ENCODE data around the gene DUS1L. TPM values are rescaled to one million over a fixed set of nuclear protein-coding genes. Genes with fewer than 3 reads are reported as not detected.

Gene DUS1L
- total and polyA plus RNA-seq, 2 experiments from 2014 or later: 66.0 to 122 TPM

DNA sequence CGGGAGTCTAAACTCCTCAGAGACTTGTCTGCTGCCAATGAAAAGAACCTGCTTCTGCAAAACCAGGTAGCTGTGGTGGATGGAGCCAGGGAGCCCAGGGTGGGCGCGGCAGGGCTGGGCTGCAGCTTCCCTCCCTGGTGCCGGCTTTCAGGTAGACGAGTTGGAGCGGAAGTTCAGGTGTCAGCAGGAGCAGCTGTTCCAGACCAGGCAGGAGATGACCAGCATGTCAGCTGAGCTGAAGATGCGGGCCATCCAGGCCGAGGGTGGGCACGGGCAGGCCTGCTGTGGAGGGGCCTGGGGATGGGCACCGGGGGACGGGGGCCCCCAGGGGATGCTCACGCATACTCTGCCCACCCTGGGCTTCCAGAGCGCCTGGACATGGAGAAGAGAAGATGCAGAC is 37.4 kb downstream of the DUS1L start:
- no peak for ATAC-seq
- DNase-seq (ENCODE audit: low spot score): no peak
- peaks cover 17% of the 10 kb centered on the region for H3K27me3 Mint-ChIP-seq (ENCODE audit: insufficient read depth, low read depth, poor library complexity)
- Histone ChIP-seq H3K27ac (ENCODE audit: low read depth) (no peak overlapping the region), H3K79me2 (replicated peaks; ENCODE audit: insufficient read depth) (peaks cover 8% of the 10 kb centered on the region; the same call in 1 of the 2 replicates), H3K4me1 (ENCODE audit: insufficient read depth) (peaks cover 6% of the 10 kb centered on the region; the same call in 1 of the 2 replicates), H3K4me2 (no peak overlapping the region), H3K27me3 (ENCODE audit: insufficient read depth) (no peaks in the 10 kb centered on the region), H4K20me1 (replicated peaks; ENCODE audit: insufficient read depth) (no peaks in the 10 kb centered on the region), H3F3A (replicated peaks; ENCODE audit: low read depth) (peaks cover 15% of the 10 kb centered on the region), H3K36me3 (ENCODE audit: insufficient read depth) (no peaks in the 10 kb centered on the region), H3K4me3 (no peak overlapping the region), H3K9me2 (ENCODE audit: insufficient read depth) (no peaks in the 10 kb centered on the region), H2AFZ (no peak overlapping the region)
- no peak for TF ChIP-seq CREB1 (CRISPR knock-in tag; IDR thresholded peaks at IDR 0.05; ENCODE audit: low read depth)
- no peak for TF ChIP-seq NANOG (IDR thresholded peaks at IDR 0.05; ENCODE audit: borderline replicate concordance)
- no peak for TF ChIP-seq ZNF462 (CRISPR knock-in tag; IDR thresholded peaks at IDR 0.05)
- TF ChIP-seq ETS1 (IDR thresholded peaks at IDR 0.05): no peak
- no peak for TF ChIP-seq STAT1 (IDR thresholded peaks at IDR 0.05; ENCODE audit: unreplicated experiment)
- no peak for TF ChIP-seq JUNB (IDR thresholded peaks at IDR 0.05; ENCODE audit: unreplicated experiment)
- TF ChIP-seq CTCF (conservative IDR thresholded peaks at IDR 0.05; ENCODE audit: low read depth in 2 of 2): no peak
- TF ChIP-seq ZNF114 (CRISPR knock-in tag; IDR thresholded peaks at IDR 0.05): no peak
- no peak for TF ChIP-seq EZH2 (IDR thresholded peaks at IDR 0.05; ENCODE audit: low read depth, unreplicated experiment)
- no peak for TF ChIP-seq ZNF331 (CRISPR knock-in tag; IDR thresholded peaks at IDR 0.05; ENCODE audit: low read depth)
- TF ChIP-seq EZH2phosphoT487 (IDR thresholded peaks at IDR 0.05; ENCODE audit: unreplicated experiment): no peak
- no peak for TF ChIP-seq POLR2AphosphoS5 (IDR thresholded peaks at IDR 0.05; ENCODE audit: low read depth)
- TF ChIP-seq REST (IDR thresholded peaks at IDR 0.05; ENCODE audit: unreplicated experiment): no peak
- no peak overlapping the region for H3K27ac Mint-ChIP-seq
- H3K9me3 Mint-ChIP-seq: no peaks in the 10 kb centered on the region; the same call in 2 of the 3 replicates
- no peaks in the 10 kb centered on the region; the same call in none of the 3 replicates for H3K36me3 Mint-ChIP-seq (ENCODE audit: low read depth)
- peaks cover 12% of the 10 kb centered on the region for H3K4me1 Mint-ChIP-seq
- H3K4me3 Mint-ChIP-seq: no peak overlapping the region

All from GM23338 (cell line).